ENCODE data around the gene ZNF3. TPM values are rescaled to one million over a fixed set of nuclear protein-coding genes. Genes with fewer than 3 reads are reported as not detected.

The ZNF3 gene
- total and polyA plus RNA-seq, 4 donors, result 28.5 to 49.3 (median 34.6) TPM

- Histone ChIP-seq H3K27me3 (ENCODE audit: control insufficient read depth, insufficient read depth, low read length) (no peaks in the 10 kb centered on the region), H3K4me3 (ENCODE audit: low read depth, low read length) (no peak overlapping the region), H3K27ac (ENCODE audit: low read depth, low read length) (no peak overlapping the region), H3K9me3 (ENCODE audit: control insufficient read depth, insufficient read depth, low read length) (no peaks in the 10 kb centered on the region), H3K4me1 (ENCODE audit: control insufficient read depth, insufficient read depth, low read length) (peaks cover 2% of the 10 kb centered on the region), H3K36me3 (ENCODE audit: control insufficient read depth, insufficient read depth, low read length) (peaks cover 49% of the 10 kb centered on the region)
- WGBS (ENCODE audit: insufficient coverage), result 100% methylated on average over 3 of the region's 5 CpGs
- DNase-seq (ENCODE audit: low read depth in 4 of 6, low spot score in 6 of 6), result no peak
Measured at GRCh38 chr7:100022621-100023020, 58.9 kb downstream of the ZNF3 start.

DNA sequence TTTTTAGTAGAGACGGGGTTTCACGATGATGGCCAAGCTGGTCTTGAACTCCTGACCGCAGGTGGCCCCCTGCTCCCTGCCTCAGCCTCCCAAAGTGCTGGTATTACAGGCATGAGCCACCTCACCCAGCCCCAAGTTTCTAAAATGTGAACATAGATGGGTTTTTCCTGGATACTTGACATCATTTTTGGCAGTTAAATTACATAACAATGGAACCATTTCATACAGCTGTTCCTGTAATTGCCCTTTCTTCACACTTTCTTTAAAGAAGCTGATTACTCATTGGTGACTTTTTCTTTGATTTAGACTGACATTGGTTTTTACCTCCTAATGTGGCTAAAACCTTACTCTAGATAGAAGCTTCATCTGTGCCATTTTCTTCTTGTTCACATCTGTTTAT, 60.2 kb downstream of the ZNF3 start:
- peaks cover 40% of the 10 kb centered on the region for H3K36me3 ChIP-seq (ENCODE audit: control insufficient read depth, insufficient read depth, low read length)
- H3K4me3 ChIP-seq (ENCODE audit: low read depth, low read length), result no peak overlapping the region
- H3K27me3 ChIP-seq (ENCODE audit: control insufficient read depth, insufficient read depth, low read length), result no peaks in the 10 kb centered on the region
- peaks cover 7% of the 10 kb centered on the region for H3K4me1 ChIP-seq (ENCODE audit: control insufficient read depth, insufficient read depth, low read length)
- no peaks in the 10 kb centered on the region for H3K9me3 ChIP-seq (ENCODE audit: control insufficient read depth, insufficient read depth, low read length)
- no peak for DNase-seq (ENCODE audit: low read depth in 4 of 6, low spot score in 6 of 6)
- no peak overlapping the region for H3K27ac ChIP-seq (ENCODE audit: low read depth, low read length)
- WGBS (ENCODE audit: insufficient coverage), result no CpG with 5 or more reads among the region's 3 CpGs

Small RNAs within 50 kb of the gene (small RNA-seq; reads per million reads assigned to genes)
- gene MIR106B (ENCODE audit: low replicate concordance) (162 reads per million, percentile 98 among the genes with 10 or more reads in this experiment), gene MIR25 (ENCODE audit: low replicate concordance) (1,253 reads per million, percentile 99 among the genes with 10 or more reads in this experiment), gene MIR93 (ENCODE audit: low replicate concordance) (767 reads per million, percentile 99 among the genes with 10 or more reads in this experiment)

Other genes with a start within 250 kb of the ZNF3 start
- gene OR2AE1, start 204.7 kb downstream of the ZNF3 start, total RNA-seq, result under 1 TPM in 1 of 2 donors, not detected in 1; 0.20 TPM
- under 1 TPM in 1 of 2 donors, not detected in 1; 0.24 TPM for gene OR2AE1, start 204.7 kb downstream of the ZNF3 start, polyA plus RNA-seq (ENCODE audit: insufficient read length in 2 of 2)
- 10 to 100 TPM; 16.7 to 32.5 TPM for gene TRIM4, start 162.2 kb downstream of the ZNF3 start, total RNA-seq
- gene TRIM4, start 162.2 kb downstream of the ZNF3 start, polyA plus RNA-seq (ENCODE audit: insufficient read length in 2 of 2), result 10 to 100 TPM; 16.7 to 20.8 TPM
- gene GJC3, start 152.1 kb downstream of the ZNF3 start, total RNA-seq, result 10 to 100 TPM in 1 of 2 donors, 1 to 10 TPM in 1; 4.5 to 12.6 TPM
- gene GJC3, start 152.1 kb downstream of the ZNF3 start, polyA plus RNA-seq (ENCODE audit: insufficient read length in 2 of 2), result 1 to 10 TPM in 1 of 2 donors, under 1 TPM in 1; 1.00 to 1.7 TPM
- 1 to 10 TPM; 4.5 to 6.3 TPM for gene AZGP1, start 105.7 kb downstream of the ZNF3 start, total RNA-seq
- gene AZGP1, start 105.7 kb downstream of the ZNF3 start, polyA plus RNA-seq (ENCODE audit: insufficient read length in 2 of 2), result 1 to 10 TPM in 1 of 2 donors, under 1 TPM in 1; 0.79 to 3.0 TPM
- 10 to 100 TPM; 60.3 to 97.3 TPM for gene ZKSCAN1, start 66.1 kb downstream of the ZNF3 start, total RNA-seq
- 10 to 100 TPM; 51.7 to 53.4 TPM for gene ZKSCAN1, start 66.1 kb downstream of the ZNF3 start, polyA plus RNA-seq (ENCODE audit: insufficient read length in 2 of 2)
- gene ZSCAN21, start 31.9 kb downstream of the ZNF3 start, total RNA-seq, result 10 to 100 TPM; 10.3 to 27.7 TPM
- 10 to 100 TPM; 17.2 to 21.2 TPM for gene ZSCAN21, start 31.9 kb downstream of the ZNF3 start, polyA plus RNA-seq (ENCODE audit: insufficient read length in 2 of 2)
- gene COPS6, start 7.2 kb upstream of the ZNF3 start, total RNA-seq, result 10 to 100 TPM; 59.9 to 78.4 TPM
- gene COPS6, start 7.2 kb upstream of the ZNF3 start, polyA plus RNA-seq (ENCODE audit: insufficient read length in 2 of 2), result 100 to 1,000 TPM; 147 to 167 TPM
- gene MCM7, start 19.7 kb upstream of the ZNF3 start, total RNA-seq, result 10 to 100 TPM; 36.7 to 71.5 TPM
- 10 to 100 TPM; 88.3 to 94.7 TPM for gene MCM7, start 19.7 kb upstream of the ZNF3 start, polyA plus RNA-seq (ENCODE audit: insufficient read length in 2 of 2)
- 10 to 100 TPM; 18.2 to 27.4 TPM for gene AP4M1, start 19.9 kb upstream of the ZNF3 start, total RNA-seq
- gene AP4M1, start 19.9 kb upstream of the ZNF3 start, polyA plus RNA-seq (ENCODE audit: insufficient read length in 2 of 2), result 10 to 100 TPM; 31.4 to 47.7 TPM
- 10 to 100 TPM; 25.3 to 26.7 TPM for gene TAF6, start 37.6 kb upstream of the ZNF3 start, total RNA-seq
- gene TAF6, start 37.6 kb upstream of the ZNF3 start, polyA plus RNA-seq (ENCODE audit: insufficient read length in 2 of 2), result 10 to 100 TPM; 61.9 to 73.2 TPM
- gene CNPY4, start 37.9 kb upstream of the ZNF3 start, total RNA-seq, result 10 to 100 TPM; 22.5 to 65.7 TPM
- 10 to 100 TPM; 29.9 to 33.3 TPM for gene CNPY4, start 37.9 kb upstream of the ZNF3 start, polyA plus RNA-seq (ENCODE audit: insufficient read length in 2 of 2)
- 1 to 10 TPM; 3.1 to 4.8 TPM for gene MBLAC1, start 45.2 kb upstream of the ZNF3 start, total RNA-seq
- gene MBLAC1, start 45.2 kb upstream of the ZNF3 start, polyA plus RNA-seq (ENCODE audit: insufficient read length in 2 of 2), result 1 to 10 TPM; 5.2 to 5.8 TPM
- gene LAMTOR4, start 67.2 kb upstream of the ZNF3 start, total RNA-seq, result 100 to 1,000 TPM in 1 of 2 donors, 10 to 100 TPM in 1; 59.2 to 155 TPM
- 100 to 1,000 TPM; 132 to 160 TPM for gene LAMTOR4, start 67.2 kb upstream of the ZNF3 start, polyA plus RNA-seq (ENCODE audit: insufficient read length in 2 of 2)
- 10 to 100 TPM in 1 of 2 donors, 1 to 10 TPM in 1; 9.4 to 14.6 TPM for gene TRAPPC14, start 77.0 kb upstream of the ZNF3 start, total RNA-seq
- gene TRAPPC14, start 77.0 kb upstream of the ZNF3 start, polyA plus RNA-seq (ENCODE audit: insufficient read length in 2 of 2), result 10 to 100 TPM; 47.4 to 54.1 TPM
- gene GAL3ST4, start 86.9 kb upstream of the ZNF3 start, total RNA-seq, result 1 to 10 TPM; 5.0 to 8.6 TPM
- 10 to 100 TPM; 21.6 to 23.1 TPM for gene GAL3ST4, start 86.9 kb upstream of the ZNF3 start, polyA plus RNA-seq (ENCODE audit: insufficient read length in 2 of 2)
- gene GPC2, start 95.7 kb upstream of the ZNF3 start, total RNA-seq, result 1 to 10 TPM; 6.1 to 9.8 TPM
- 10 to 100 TPM; 47.7 to 53.6 TPM for gene GPC2, start 95.7 kb upstream of the ZNF3 start, polyA plus RNA-seq (ENCODE audit: insufficient read length in 2 of 2)
- gene STAG3, start 96.2 kb upstream of the ZNF3 start, total RNA-seq, result 1 to 10 TPM; 2.1 to 2.3 TPM
- gene STAG3, start 96.2 kb upstream of the ZNF3 start, polyA plus RNA-seq (ENCODE audit: insufficient read length in 2 of 2), result 10 to 100 TPM; 33.9 to 67.6 TPM
- gene PVRIG, start 138.2 kb upstream of the ZNF3 start, total RNA-seq, result not detected
- 10 to 100 TPM; 11.6 to 13.5 TPM for gene PVRIG, start 138.2 kb upstream of the ZNF3 start, polyA plus RNA-seq (ENCODE audit: insufficient read length in 2 of 2)
- not detected for gene SPDYE3, start 226.0 kb upstream of the ZNF3 start, total RNA-seq
- 10 to 100 TPM in 1 of 2 donors, 1 to 10 TPM in 1; 8.8 to 16.0 TPM for gene SPDYE3, start 226.0 kb upstream of the ZNF3 start, polyA plus RNA-seq (ENCODE audit: insufficient read length in 2 of 2)

All from spinal cord (tissue), 10 donors.